DND-41 (cell line): ENCODE measurements around the gene FHIT.

Experiments used
- ATAC-seq: fragments of 200-7000 bp; cut with Tn5 transposase; 3 replicates; pipeline ENCODE4 v1.9.1; 2021; ENCODE audit warnings: low read depth; ENCODE audit not compliant: insufficient read depth
- DNase-seq: peaks from one replicate; pipeline ENCODE4 v3.0.0-alpha.2; 2020
- H2AFZ ChIP-seq: 2 replicates; pipeline ENCODE4 v1.6.0; 2012; ENCODE audit warnings: low read depth, low read length
- H3K27ac ChIP-seq: 2 replicates; pipeline ENCODE4 v1.5.1; 2012; ENCODE audit warnings: low read length, inconsistent platforms
- H3K27me3 ChIP-seq: fragments of 200-600 bp; sonication (generic); 2 replicates; pipeline ENCODE4 v1.6.0; 2012; ENCODE audit warnings: low read length, mild to moderate bottlenecking, inconsistent platforms; ENCODE audit not compliant: insufficient read depth, poor library complexity
- H3K36me3 ChIP-seq: 2 replicates; pipeline ENCODE4 v1.5.1; 2012; ENCODE audit warnings: low read length, inconsistent platforms; ENCODE audit not compliant: insufficient read depth
- H3K4me1 ChIP-seq: 2 replicates; pipeline ENCODE4 v1.5.1; 2012; ENCODE audit warnings: mild to moderate bottlenecking, low read length; ENCODE audit not compliant: insufficient read depth
- H3K4me2 ChIP-seq: 2 replicates; pipeline ENCODE4 v1.6.0; 2012; ENCODE audit warnings: mild to moderate bottlenecking, moderate library complexity, low read length, inconsistent platforms; ENCODE audit not compliant: insufficient read depth
- H3K4me3 ChIP-seq, 2 experiments: fragments of 200-600 bp in 1 of 2; shearing (Covaris generic) in 1 of 2; 2 replicates each; pipeline ENCODE4 v1.5.1; 2012 to 2016; ENCODE audit warnings: inconsistent platforms in 2 of 2, low read length in 2 of 2, mild to moderate bottlenecking in 2 of 2, low read depth in 1 of 2, moderate library complexity in 1 of 2
- H3K79me2 ChIP-seq: 2 replicates; pipeline ENCODE4 v1.6.0; 2012; ENCODE audit warnings: low read length, inconsistent platforms; ENCODE audit not compliant: insufficient read depth
- H3K9ac ChIP-seq: 2 replicates; pipeline ENCODE4 v1.6.0; 2012; ENCODE audit warnings: low read depth, mild to moderate bottlenecking, inconsistent platforms, low read length, moderate library complexity
- H3K9me3 ChIP-seq: 2 replicates; pipeline ENCODE4 v1.5.1; 2012; ENCODE audit warnings: low read length, moderate library complexity, mild to moderate bottlenecking, inconsistent platforms; ENCODE audit not compliant: insufficient read depth, severe bottlenecking
- H4K20me1 ChIP-seq: 2 replicates; pipeline ENCODE4 v1.6.0; 2012; ENCODE audit warnings: low read length; ENCODE audit not compliant: insufficient read depth
- EZH2 ChIP-seq: IDR thresholded peaks from 3 replicates; pipeline ENCODE4 v1.6.1; 2012; ENCODE audit warnings: borderline replicate concordance, low read depth, mild to moderate bottlenecking, moderate library complexity, low read length, inconsistent platforms; ENCODE audit not compliant: severe bottlenecking
- TF ChIP-seq, protein P1 (sequence below): IDR thresholded peaks from 2 replicates; pipeline ENCODE4 v1.5.1; 2012; ENCODE audit warnings: borderline replicate concordance, low read length, moderate library complexity, mild to moderate bottlenecking; ENCODE audit not compliant: poor library complexity, severe bottlenecking; ENCODE audit errors: extremely low read depth

FHIT gene

DNA sequence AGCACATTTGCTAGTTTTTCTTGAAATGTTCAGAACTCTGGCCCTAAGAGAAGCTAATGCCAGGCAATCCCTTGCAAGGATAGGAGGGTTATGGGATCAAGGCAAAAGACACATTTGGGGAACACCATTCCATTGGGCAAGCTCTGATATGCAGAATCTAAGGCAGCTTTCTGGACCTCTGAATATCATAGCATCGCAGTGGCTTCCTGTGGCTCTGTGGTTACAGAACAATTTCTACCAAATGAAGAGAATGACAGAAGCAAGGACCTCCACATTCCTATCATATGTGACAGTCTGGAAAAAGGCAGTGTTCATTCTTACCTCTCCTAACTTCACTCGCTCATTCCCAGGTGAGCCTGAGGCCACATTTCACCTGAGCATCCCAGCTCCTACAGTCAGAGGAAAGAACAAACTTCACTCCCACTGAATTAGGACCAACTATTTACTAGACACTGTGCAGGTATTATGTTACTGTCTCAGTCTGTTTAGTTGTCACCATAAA lies 1365.3 kb downstream of the FHIT start:
- H3K4me1 ChIP-seq: peaks cover 15% of the 10 kb centered on the region
- H3K27ac ChIP-seq: no peak overlapping the region
- H3K4me2 ChIP-seq: no peak overlapping the region
- no peaks in the 10 kb centered on the region for H3K9me3 ChIP-seq
- no peaks in the 10 kb centered on the region for H4K20me1 ChIP-seq
- H3K36me3 ChIP-seq: peaks cover 13% of the 10 kb centered on the region; the same call in 1 of the 2 replicates
- H2AFZ ChIP-seq: no peak overlapping the region
- no peak overlapping the region for H3K4me3 ChIP-seq
- TF ChIP-seq, protein P1, sequence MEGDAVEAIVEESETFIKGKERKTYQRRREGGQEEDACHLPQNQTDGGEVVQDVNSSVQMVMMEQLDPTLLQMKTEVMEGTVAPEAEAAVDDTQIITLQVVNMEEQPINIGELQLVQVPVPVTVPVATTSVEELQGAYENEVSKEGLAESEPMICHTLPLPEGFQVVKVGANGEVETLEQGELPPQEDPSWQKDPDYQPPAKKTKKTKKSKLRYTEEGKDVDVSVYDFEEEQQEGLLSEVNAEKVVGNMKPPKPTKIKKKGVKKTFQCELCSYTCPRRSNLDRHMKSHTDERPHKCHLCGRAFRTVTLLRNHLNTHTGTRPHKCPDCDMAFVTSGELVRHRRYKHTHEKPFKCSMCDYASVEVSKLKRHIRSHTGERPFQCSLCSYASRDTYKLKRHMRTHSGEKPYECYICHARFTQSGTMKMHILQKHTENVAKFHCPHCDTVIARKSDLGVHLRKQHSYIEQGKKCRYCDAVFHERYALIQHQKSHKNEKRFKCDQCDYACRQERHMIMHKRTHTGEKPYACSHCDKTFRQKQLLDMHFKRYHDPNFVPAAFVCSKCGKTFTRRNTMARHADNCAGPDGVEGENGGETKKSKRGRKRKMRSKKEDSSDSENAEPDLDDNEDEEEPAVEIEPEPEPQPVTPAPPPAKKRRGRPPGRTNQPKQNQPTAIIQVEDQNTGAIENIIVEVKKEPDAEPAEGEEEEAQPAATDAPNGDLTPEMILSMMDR: no peak
- TF ChIP-seq EZH2: no peak
- no peak for ATAC-seq
- no peak for DNase-seq
- H3K27me3 ChIP-seq: no peaks in the 10 kb centered on the region
- H3K79me2 ChIP-seq: no peaks in the 10 kb centered on the region
- H3K9ac ChIP-seq: no peak overlapping the region

DNA sequence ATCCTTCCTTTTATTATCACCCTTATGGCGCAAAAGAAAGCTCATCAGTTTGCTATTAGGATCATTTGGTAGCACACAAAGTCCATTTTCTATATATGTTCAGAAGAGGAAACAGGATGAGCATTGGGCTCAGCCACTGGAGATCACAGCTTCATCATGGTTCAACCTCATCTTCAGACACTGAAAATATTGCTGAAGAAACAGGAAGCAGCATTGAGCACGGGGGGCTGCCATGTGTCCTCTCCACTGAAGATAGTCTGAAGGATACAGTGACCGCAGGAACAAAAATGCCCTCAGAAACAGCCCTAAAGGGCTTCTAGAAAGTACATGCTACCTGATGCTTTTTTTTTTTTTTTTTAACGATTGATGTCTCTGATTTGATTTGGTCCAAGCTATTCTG lies 1366.2 kb downstream of the FHIT start:
- H3K4me3 ChIP-seq: no peak overlapping the region
- H3K9me3 ChIP-seq: no peaks in the 10 kb centered on the region
- TF ChIP-seq, protein P1: no peak

DNA sequence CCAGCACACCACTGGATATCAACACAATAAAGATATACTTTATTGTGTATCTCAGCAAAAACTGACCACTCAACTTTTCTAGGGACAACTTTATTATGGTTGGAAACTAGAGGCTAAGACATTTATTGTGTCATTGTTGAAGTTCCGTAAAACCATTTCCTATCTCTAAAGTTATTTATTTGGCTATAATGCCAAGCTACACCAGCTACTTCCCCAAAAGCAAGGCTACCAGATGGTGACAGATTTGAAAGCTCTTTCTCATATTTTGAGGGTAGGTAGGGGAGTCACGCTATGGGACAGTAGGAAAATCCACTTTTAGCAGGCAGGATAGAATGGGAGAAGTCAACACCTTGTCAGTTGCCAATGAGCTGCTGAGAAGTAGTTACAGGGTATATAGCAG lies 1366.8 kb downstream of the FHIT start:
- Histone ChIP-seq H3K36me3 (peaks cover 13% of the 10 kb centered on the region; the same call in 1 of the 2 replicates), H3K9me3 (no peaks in the 10 kb centered on the region), H4K20me1 (no peaks in the 10 kb centered on the region), H2AFZ (no peak overlapping the region), H3K27ac (0 out of 2 replicates have a peak overlapping the region, but pooled peaks have one; percentile 17), H3K4me2 (no peak overlapping the region), H3K27me3 (no peaks in the 10 kb centered on the region), H3K79me2 (no peaks in the 10 kb centered on the region), H3K4me3 (no peak overlapping the region), H3K4me1 (peaks cover 31% of the 10 kb centered on the region), H3K9ac (no peak overlapping the region)
- TF ChIP-seq, protein P1: no peak
- TF ChIP-seq EZH2: no peak
- ATAC-seq (no peak), DNase-seq (no peak)

More for the DNA sequence above, 1366.2 kb downstream of the FHIT start:
- H3K4me1 ChIP-seq: peaks cover 24% of the 10 kb centered on the region
- H3K27me3 ChIP-seq: no peaks in the 10 kb centered on the region
- no peaks in the 10 kb centered on the region for H3K79me2 ChIP-seq
- ATAC-seq: no peak; the same call in 2 of the 3 replicates
- no peak overlapping the region for H2AFZ ChIP-seq
- no peak overlapping the region for H3K27ac ChIP-seq
- no peak overlapping the region for H3K4me2 ChIP-seq
- peaks cover 13% of the 10 kb centered on the region; the same call in 1 of the 2 replicates for H3K36me3 ChIP-seq
- no peaks in the 10 kb centered on the region for H4K20me1 ChIP-seq
- H3K9ac ChIP-seq: no peak overlapping the region
- DNase-seq: no peak
